EL (cell line): Measurements from ENCODE around the gene NOXO1.
"Not testable (repeated sequence)": the region's sequence is repeated elsewhere in the genome, so short reads cannot be mapped to it uniquely, and the experiment has no call there.

Experiments used
- DNase-seq: peaks from one replicate; pipeline ENCODE4 v3.0.0-alpha.2; 2016

The NOXO1 gene

DNA sequence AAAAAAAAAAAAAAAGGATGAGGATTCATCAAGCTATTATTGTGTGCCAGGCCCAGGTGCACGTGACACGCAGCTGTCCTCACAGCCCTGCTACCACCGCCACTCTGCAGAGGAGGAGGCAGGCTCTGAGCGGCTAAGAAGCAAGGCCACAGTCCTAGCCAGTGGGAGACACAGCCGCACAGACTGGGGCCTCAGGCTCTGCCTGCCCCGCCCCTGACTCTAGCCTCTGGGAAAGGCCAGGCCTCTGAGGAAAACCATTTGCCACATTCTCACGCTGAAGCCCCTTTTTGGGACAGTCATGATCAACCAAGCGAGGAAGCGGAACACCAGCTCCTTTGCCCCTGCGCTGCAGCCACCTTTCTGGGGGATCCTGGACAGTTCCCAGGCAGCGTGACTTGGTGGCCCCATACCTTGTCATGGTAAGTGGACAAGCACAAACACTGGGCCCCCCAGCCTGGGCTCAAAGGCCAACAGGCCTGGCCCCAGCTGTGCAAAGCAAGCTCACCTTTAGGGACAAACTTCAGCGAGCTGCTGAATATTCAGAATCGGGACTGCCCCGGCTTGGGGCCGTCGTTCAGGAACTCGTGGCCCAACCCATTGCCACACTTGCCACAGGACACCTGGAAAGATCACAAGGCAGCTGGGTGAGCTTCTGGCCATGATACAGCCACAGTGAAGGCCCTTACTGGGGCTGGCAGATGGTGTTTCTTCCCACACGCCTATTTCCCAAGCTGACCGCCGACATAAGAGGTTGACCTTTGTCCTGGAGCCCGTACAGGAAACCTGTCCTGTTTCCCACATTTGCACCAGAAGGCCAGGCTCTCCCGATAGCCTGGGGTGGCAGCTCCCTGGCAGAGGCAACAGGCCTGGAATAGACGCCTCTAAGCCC, 40.8 kb downstream of the NOXO1 start:
- no peak for DNase-seq

DNA sequence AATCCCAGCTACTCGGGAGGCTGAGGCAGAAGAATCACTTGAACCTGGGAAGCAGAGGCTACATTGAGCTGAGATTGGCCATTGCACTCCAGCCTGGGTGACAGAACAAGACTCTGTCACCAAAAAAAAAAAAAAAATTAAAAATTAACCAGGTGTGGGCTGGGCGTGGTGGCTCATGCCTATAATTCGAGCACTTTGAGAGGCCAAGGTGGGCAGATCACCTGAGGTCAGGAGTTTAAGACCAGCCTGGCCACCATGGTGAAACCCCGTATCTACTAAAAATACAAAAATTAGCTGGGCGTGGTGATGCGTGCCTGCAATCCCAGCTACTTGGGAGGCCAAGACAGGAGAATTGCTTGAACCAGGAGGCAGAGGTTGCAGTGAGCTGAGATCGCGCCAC, 41.4 kb downstream of the NOXO1 start:
- not testable (repeated sequence) for DNase-seq

DNA sequence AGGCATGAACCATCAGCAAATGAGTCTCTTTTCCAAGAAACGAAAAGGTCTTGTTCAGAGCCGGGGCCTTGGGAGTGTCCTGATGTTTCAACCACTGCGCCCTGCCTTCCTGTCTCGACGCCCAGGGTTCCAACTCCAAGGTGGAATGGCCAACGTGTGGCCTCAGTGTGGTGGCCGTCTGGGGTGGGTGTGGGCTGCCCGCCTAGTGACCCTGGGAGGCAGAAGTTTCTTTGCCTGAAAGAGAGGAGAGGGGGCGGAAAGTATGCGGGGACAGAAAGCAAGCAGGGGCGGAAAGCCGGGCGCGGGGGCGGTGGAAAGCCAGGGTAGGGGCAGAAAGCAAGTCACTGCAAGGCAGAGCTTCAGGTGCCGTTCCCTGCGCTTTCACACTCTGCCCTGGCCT, 42.4 kb downstream of the NOXO1 start:
- no peak for DNase-seq

DNA sequence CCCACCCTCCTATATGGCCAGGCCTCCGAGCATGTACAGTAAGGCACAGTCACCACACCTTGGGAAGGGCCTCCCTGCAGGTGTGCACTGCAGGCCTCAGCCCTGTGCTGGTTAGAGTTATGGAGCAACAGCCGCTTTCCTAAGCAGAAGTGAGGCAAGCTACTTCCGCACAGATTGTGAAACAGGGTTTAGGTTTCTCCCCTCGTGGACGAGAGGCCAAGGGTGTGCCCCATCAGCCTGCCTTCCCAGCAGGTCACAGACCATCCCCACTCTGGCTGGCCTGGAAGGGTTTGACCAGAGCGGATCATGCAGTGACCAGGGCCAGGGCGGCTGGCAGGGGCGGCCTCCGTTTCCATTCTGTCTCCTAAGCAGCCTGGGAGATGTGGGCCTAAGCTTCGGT, 43.0 kb downstream of the NOXO1 start:
- DNase-seq, result no peak

DNA sequence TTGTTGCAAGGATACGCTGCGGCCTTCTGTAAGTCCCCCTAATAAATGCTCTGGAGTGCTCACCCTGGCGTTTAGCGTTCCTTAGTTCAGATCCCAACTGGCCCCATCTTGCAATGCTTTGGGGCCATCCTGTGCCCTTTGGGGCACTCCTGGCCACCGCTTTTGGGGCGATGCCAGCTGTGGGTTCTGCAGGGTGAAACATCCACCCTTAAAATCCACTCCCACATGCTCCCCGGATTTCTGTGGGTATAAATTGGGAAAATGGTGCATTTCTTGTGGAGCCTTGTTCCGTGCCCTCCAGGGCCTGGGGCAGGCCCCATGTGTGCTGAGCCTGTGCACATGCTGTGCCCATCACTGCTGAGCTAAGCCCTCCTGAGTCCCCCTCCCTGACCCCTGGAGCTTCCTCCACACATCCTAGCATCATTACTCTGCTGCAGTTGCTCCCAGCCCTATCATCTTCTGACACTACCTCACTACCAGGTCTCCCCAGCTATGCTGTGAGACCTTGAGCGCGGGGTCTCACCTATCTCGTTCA, 44.3 kb downstream of the NOXO1 start:
- no peak for DNase-seq

DNA sequence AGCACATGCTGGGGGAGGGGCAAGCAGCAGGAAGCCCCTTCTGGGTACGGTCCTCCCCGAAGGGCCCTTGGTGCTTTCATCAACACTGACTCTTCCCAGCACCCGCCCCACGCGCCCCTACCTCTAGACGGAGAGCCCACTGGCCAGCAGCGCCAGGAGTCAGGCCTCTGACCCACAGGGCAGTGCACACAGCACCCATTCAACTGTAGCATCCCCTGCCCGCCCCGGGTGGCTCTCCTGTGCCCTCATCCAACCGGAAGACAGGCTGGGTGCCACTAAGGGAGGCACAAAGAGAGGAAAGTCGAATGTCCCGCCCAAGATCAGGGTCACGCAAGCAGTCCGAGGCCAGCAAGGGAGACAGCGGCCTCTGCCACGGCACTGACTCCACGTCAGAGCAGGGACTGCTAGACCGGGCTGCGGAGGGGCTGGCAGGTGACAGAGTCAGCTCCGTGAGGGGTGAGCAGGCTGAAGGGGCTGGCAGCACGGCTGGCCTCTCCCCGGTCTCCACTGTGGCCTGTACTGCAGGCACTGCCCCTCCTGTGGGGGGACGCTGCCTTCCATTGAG, 48.1 kb downstream of the NOXO1 start:
- no peak for DNase-seq

DNA sequence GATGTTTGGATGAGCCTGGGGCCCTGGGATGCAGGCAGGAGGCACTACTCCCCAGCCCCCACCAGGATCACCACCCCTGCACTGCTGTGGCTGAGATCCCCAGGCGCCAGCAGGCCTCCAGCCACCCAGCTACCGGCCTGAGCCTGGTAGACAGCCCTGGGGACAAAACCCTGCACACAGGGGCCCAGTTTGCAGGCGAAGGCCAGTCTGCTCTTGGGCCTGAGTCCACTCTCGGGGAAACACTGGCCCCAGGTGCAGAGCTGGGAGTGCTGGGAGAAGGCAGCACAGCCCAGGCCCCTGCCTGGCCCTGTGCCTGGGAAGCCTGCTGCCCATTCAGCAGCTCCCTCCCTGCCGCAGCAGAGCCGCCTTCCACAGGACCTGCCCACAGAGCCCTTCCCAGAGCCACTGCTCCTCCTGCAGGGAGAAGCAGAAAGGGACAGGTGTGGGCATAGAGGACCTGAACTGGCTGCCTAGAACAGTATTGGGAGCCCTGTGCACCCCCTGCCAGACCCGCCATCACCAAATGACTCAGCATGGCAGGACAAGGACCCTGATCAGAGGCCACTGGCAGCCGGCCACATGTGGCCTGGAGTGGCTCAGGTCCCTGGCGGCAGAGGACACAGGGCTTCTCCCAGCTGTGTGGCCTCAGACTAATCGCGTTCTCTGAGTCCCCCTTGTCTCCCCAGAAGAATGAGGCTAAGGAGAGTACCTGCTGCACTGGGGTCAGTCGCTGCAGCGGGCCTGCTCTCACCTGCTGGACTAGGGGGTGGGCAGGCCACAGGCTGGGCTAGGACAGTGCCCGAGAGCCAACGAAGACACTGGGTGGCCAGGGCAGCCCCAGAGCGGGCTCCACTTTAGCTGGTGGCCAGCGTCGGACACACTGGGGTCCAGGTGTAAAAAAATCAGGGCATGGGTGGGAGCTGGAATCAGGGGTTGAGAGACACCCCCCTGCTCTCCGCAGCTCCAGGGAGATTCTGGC, 48.9 kb downstream of the NOXO1 start:
- DNase-seq, result no peak

DNA sequence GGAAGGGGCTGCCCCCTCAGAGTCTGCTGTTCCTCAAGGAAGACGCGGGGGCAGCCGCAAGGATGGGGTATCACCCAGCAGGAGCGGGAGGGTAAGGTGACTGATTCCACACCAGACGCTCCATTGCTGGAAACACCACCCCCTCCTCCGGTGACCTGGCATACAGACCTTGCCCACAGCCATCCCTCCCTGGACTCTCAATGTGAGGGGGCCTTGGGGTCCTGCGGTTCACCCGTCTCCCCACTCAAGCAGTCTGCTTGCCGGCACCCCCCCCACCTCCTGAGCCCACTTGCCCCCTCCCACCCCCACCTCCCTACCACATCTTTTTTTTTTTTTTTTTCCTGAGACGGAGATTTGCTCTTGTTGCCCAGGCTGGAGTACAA, 50.9 kb downstream of the NOXO1 start:
- DNase-seq, result no peak

DNA sequence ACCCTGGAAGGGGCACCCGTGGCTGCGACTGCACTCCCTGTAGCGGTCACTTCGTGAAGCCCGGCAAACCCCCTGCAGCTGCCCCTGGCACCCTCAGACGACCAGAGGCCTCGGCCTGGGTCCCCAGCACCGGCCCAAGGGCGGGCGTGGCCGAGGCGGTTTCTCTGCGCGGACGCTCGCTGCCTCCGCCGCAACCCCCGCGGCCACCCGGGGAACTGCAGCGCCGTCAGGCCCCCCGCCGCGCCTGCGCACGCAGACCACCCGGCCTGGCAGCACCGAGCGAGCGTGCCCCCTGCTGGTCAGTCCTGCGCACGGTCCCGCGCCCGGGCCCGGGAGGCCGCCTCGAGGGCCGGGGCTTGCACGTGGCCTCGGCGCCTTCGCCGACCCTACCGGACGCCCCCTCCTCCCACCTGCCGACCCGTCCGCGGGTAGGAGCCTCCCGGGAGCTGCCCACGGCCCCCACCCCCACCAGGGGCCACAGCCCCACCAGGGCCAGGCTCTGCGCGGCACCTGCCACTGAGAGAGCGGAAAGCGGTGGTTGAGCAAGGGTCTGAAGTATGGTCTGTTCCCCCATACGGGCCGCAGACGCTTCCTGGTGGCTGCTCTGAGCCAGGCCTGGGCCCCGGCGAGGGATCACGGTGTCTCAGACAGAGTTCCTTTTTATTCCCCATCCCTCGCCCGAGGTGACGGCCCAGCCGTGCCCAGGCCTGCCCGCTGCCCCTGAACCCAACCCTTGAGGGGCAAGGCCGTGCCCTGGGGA, 51.5 kb downstream of the NOXO1 start:
- peak; percentile 79 for DNase-seq

DNA sequence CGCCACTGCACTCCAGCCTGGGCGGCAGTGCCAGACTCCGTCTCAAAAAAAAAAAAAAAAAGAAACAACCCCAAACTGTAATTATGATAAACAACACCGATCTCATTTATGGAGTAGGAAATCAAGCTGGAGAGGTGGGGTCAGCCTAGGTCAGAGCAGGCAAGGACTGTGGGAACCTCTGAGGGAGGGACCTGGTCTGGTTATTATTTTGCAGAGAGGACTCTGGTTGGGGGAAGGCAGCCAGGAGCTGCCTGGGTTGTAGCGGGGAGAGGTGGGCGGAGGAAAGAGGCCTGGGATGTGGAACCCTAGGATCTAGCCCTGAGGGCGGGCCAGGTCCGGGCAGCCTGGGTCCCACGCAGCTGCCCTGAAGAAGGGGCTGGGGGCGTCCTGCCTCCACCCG, 52.2 kb downstream of the NOXO1 start:
- peak; percentile 33 for DNase-seq
